OCI-LY7 (cell line): ENCODE measurements around the gene ACSM2B. TPM values are rescaled to one million over a fixed set of nuclear protein-coding genes. Genes with fewer than 3 reads are reported as not detected.
"Not testable (repeated sequence)": the region's sequence is repeated elsewhere in the genome, so short reads cannot be mapped to it uniquely, and the experiment has no call there.

ENCODE experiments used
- Bru-seq: library from RNA; stranded (reverse); fragments of 400-500 nt; gene quantifications from one replicate; lab custom pipeline; 2021; lab: Mats Ljungman, UMichigan
- BruChase-seq, 2 experiments: library from RNA; stranded (reverse); fragments of 400-500 nt; gene quantifications; one replicate each; lab custom pipeline; 2021; lab: Mats Ljungman, UMichigan
- BruUV-seq: library from RNA; stranded (reverse); fragments of 400-500 nt; replicated peaks from 2 replicates; lab custom pipeline; 2021; lab: Mats Ljungman, UMichigan
- CTCF ChIA-PET: fragments of 300-600 bp; sonication (Branson Sonifier 250); formaldehyde crosslinking; loops from one replicate; lab custom pipeline; 2022; ENCODE audit warnings: antibody characterized with exemption; ENCODE audit not compliant: unreplicated experiment; lab: Charles Lee
- POLR2A ChIA-PET: fragments of 300-600 bp; sonication (Branson Sonifier 250); formaldehyde crosslinking; loops from one replicate; lab custom pipeline; 2022; ENCODE audit warnings: antibody characterized with exemption; lab: Charles Lee
- DNase-seq: peaks from one replicate; pipeline ENCODE4 v3.0.0-alpha.2; 2015; ENCODE audit warnings: low spot score
- H2AFZ ChIP-seq: fragments of 200-600 bp; sonication (generic), shearing (Covaris generic); 2 replicates; pipeline ENCODE4 v1.6.1; 2014; ENCODE audit warnings: mild to moderate bottlenecking, antibody characterized with exemption, low read length, moderate library complexity
- H3K27ac ChIP-seq: fragments of 200-600 bp; sonication (generic); 2 replicates; pipeline ENCODE4 v1.5.1; 2014; ENCODE audit warnings: mixed run types, low read depth, mild to moderate bottlenecking, moderate library complexity, low read length, inconsistent platforms; ENCODE audit not compliant: poor library complexity, severe bottlenecking
- H3K36me3 ChIP-seq: fragments of 200-600 bp; sonication (generic); 2 replicates; pipeline ENCODE4 v1.6.1; 2014; ENCODE audit warnings: mild to moderate bottlenecking, antibody characterized with exemption, low read length, moderate library complexity, mixed read lengths; ENCODE audit not compliant: insufficient read depth
- H3K4me1 ChIP-seq: fragments of 200-600 bp; sonication (generic); 2 replicates; pipeline ENCODE4 v1.5.1; 2014; ENCODE audit warnings: mild to moderate bottlenecking, low read length; ENCODE audit not compliant: insufficient read depth, poor library complexity, severe bottlenecking
- H3K4me2 ChIP-seq: fragments of 200-600 bp; sonication (generic); 2 replicates; pipeline ENCODE4 v1.6.1; 2014; ENCODE audit warnings: mild to moderate bottlenecking, low read length
- H3K4me3 ChIP-seq: fragments of 200-600 bp; sonication (generic); 2 replicates; pipeline ENCODE4 v1.5.1; 2014; ENCODE audit warnings: mild to moderate bottlenecking, low read depth, low read length; ENCODE audit not compliant: poor library complexity, severe bottlenecking
- H3K79me2 ChIP-seq: fragments of 200-600 bp; sonication (generic); 2 replicates; pipeline ENCODE4 v1.6.1; 2016; ENCODE audit warnings: low read depth, mild to moderate bottlenecking, low read length, moderate library complexity, mixed read lengths; ENCODE audit not compliant: insufficient read depth
- H3K9me2 ChIP-seq: fragments of 200-600 bp; sonication (generic); 2 replicates; pipeline ENCODE4 v1.6.1; 2016; ENCODE audit warnings: mild to moderate bottlenecking, low read length, mixed read lengths; ENCODE audit not compliant: insufficient read depth
- H3K9me3 ChIP-seq: fragments of 200-600 bp; sonication (generic); 2 replicates; pipeline ENCODE4 v1.6.1; 2014; ENCODE audit warnings: mild to moderate bottlenecking, mixed run types, low read length, mixed read lengths
- H4K20me1 ChIP-seq: fragments of 200-600 bp; sonication (generic); 2 replicates; pipeline ENCODE4 v1.6.1; 2014; ENCODE audit warnings: mild to moderate bottlenecking, antibody characterized with exemption, low read length, moderate library complexity, mixed read lengths; ENCODE audit not compliant: insufficient read depth
- EZH2phosphoT487 ChIP-seq: fragments of 200-600 bp; sonication (generic); IDR thresholded peaks from 2 replicates; pipeline ENCODE4 v1.6.1; 2018; ENCODE audit warnings: low read depth, borderline replicate concordance, mild to moderate bottlenecking, mixed run types, antibody characterized with exemption, low read length, moderate library complexity, mixed read lengths
- intact Hi-C: fragments of 100-400 bp; cut with micrococcal nuclease; formaldehyde crosslinking; loops from one replicate; pipeline ENCODE4 v1.10.0; 2022; ENCODE audit not compliant: unreplicated experiment
- long read RNA-seq: library from polyadenylated mRNA; stranded (forward); transcript quantifications from one replicate; pipeline ENCODE4 v2.0.0, GENCODE V29; 2022
- total RNA-seq, 2 experiments: library from RNA; depleted of rRNA in 1 of 2; stranded (reverse); fragments of >200 nt in 1 of 2; shearing (Covaris generic) in 1 of 2; gene quantifications; 2 replicates each; pipeline ENCODE4 v1.2.3, GENCODE V29; 2014 to 2022
- TF ChIP-seq, protein P1 (sequence below): fragments of 200-600 bp; sonication (generic); conservative IDR thresholded peaks from 2 replicates; pipeline ENCODE4 v1.5.1; 2014; ENCODE audit warnings: mild to moderate bottlenecking, antibody characterized with exemption, low read length, moderate library complexity, mixed read lengths

The ACSM2B gene, protein sequence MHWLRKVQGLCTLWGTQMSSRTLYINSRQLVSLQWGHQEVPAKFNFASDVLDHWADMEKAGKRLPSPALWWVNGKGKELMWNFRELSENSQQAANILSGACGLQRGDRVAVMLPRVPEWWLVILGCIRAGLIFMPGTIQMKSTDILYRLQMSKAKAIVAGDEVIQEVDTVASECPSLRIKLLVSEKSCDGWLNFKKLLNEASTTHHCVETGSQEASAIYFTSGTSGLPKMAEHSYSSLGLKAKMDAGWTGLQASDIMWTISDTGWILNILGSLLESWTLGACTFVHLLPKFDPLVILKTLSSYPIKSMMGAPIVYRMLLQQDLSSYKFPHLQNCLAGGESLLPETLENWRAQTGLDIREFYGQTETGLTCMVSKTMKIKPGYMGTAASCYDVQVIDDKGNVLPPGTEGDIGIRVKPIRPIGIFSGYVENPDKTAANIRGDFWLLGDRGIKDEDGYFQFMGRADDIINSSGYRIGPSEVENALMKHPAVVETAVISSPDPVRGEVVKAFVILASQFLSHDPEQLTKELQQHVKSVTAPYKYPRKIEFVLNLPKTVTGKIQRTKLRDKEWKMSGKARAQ
- total RNA-seq (2014; rRNA removed; shearing (Covaris generic)) (not detected in 2 replicates), total RNA-seq (2022) (not detected in 2 replicates), Bru-seq, nascent RNA (not detected), BruChase-seq, experiment 1, labeled RNA remaining after a 6-hour chase (not detected), BruChase-seq, experiment 2, labeled RNA remaining after a 2-hour chase (not detected)
- long read RNA-seq, result 0 reads

DNA sequence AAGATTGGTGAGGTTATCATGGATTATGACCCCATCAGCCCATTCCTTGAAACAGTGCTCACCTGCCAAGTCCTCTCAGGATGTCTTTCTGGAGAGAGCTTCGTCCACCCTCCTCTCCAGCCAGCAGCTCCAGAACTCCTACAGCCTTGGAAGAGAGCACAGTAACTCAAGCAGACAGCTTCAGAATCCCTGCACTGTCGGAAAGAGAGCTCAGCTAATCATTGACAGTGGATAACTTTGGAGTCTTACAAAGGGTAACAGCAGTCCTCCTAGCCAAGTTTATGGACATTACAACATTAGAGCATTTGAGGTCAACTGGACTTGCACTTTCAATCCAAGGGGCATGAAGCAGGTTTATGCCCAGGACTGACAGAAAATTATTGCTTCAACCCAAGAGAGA, at the start of gene ACSM2B:
Gene ACSM2B, minus strand, starts transcription at position 223 of the 400 bp plus-strand sequence. CDS start 11,522 bp downstream, outside the sequence.
- H3K9me3 ChIP-seq, H4K20me1 ChIP-seq, H3K36me3 ChIP-seq, H3K4me3 ChIP-seq, CTCF ChIA-PET, DNase-seq, H3K9me2 ChIP-seq, H3K4me1 ChIP-seq, intact Hi-C loops, H3K4me2 ChIP-seq, BruUV-seq, H3K27ac ChIP-seq, H3K79me2 ChIP-seq, H2AFZ ChIP-seq, POLR2A ChIA-PET: not testable (repeated sequence)

DNA sequence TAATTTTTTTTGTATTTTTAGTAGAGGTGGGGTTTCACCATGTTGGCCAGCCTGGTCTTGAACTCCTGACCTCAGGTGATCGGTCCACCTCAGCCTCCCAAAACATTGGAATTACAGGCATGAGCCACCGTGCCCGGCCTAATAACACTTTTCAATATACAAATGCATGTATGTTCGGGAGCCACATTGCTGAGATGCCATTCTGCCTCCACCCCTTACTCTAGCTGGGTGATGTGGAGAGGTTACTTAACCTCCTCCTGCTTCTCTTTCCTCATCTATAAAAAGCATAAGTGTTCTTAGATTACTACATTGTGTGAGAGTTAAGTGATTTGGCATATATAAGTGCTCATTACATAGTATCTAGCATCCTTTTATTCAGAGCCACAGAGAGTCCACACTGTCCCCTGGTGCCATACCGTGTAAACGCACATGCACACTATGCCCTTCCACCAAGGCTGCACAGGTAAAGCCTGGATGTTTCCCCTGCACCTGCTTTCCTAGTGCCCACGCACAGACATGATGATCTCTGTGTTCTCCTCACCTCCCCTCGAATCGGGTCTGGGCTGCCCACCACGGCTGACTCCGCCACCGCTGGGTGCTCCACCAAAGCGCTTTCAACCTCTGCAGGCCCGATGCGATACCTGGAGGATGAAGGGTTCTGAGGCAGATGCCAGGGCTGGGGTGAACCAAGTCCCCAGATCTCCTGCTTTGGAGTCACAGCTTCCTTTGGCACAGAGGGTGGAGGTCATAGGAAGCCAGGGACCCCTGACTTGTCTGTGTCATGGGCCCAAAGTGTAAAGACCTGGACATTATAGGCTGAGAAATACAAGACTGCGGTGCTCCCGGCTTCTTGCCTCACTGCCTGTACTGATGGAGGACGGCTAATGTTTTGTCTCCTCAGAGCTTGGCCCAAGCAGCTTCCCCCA, 49.0 kb upstream of the ACSM2B start:
- no peaks in the 10 kb centered on the region for H3K36me3 ChIP-seq
- H3K79me2 ChIP-seq, result no peaks in the 10 kb centered on the region
- ChIA-PET POLR2A (no interaction called here), CTCF (no interaction called here)
- peaks cover 4% of the 10 kb centered on the region for H3K4me1 ChIP-seq
- intact Hi-C loops, result no loop called here
- TF ChIP-seq, protein P1, sequence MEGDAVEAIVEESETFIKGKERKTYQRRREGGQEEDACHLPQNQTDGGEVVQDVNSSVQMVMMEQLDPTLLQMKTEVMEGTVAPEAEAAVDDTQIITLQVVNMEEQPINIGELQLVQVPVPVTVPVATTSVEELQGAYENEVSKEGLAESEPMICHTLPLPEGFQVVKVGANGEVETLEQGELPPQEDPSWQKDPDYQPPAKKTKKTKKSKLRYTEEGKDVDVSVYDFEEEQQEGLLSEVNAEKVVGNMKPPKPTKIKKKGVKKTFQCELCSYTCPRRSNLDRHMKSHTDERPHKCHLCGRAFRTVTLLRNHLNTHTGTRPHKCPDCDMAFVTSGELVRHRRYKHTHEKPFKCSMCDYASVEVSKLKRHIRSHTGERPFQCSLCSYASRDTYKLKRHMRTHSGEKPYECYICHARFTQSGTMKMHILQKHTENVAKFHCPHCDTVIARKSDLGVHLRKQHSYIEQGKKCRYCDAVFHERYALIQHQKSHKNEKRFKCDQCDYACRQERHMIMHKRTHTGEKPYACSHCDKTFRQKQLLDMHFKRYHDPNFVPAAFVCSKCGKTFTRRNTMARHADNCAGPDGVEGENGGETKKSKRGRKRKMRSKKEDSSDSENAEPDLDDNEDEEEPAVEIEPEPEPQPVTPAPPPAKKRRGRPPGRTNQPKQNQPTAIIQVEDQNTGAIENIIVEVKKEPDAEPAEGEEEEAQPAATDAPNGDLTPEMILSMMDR, result no peak
- TF ChIP-seq EZH2phosphoT487, result no peak
- no peak overlapping the region for H3K27ac ChIP-seq
- BruUV-seq, result no TSS peak
- H2AFZ ChIP-seq, result no peak overlapping the region
- no peaks in the 10 kb centered on the region for H4K20me1 ChIP-seq
- no peaks in the 10 kb centered on the region for H3K9me3 ChIP-seq
- no peaks in the 10 kb centered on the region for H3K9me2 ChIP-seq
- no peak overlapping the region for H3K4me3 ChIP-seq
- no peak overlapping the region for H3K4me2 ChIP-seq
- no peak for DNase-seq

DNA sequence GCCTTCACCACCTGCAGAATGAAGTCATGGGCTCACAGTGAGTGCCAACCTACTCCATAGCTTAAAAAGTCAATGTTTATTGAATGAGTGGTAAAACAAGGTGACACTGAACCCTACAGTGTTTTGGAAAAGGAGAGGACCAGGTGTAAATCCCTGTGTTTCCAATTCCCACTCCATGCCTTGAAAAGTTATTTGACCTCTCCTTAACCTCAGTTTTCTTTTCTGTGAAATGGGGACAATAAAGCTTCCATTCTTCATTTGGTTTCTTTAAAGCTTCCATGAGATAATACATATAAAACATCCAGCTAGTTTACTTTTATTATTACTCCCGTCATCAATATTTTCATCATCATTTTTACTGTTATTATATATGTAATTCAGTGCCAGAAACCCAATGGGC, 48.0 kb upstream of the ACSM2B start:
- Histone ChIP-seq H3K9me2 (no peaks in the 10 kb centered on the region), H3K79me2 (no peaks in the 10 kb centered on the region), H3K4me3 (no peak overlapping the region), H3K36me3 (no peaks in the 10 kb centered on the region), H4K20me1 (no peaks in the 10 kb centered on the region), H3K27ac (no peak overlapping the region), H2AFZ (no peak overlapping the region), H3K4me1 (peaks cover 4% of the 10 kb centered on the region), H3K4me2 (no peak overlapping the region), H3K9me3 (no peaks in the 10 kb centered on the region)
- ChIA-PET POLR2A (no interaction called here), CTCF (no interaction called here)
- DNase-seq, result no peak
- intact Hi-C loops, result no loop called here
- BruUV-seq, result no TSS peak
- TF ChIP-seq EZH2phosphoT487, result no peak
- TF ChIP-seq, protein P1, result no peak
